ENCODE results near the gene PPFIA1.

The PPFIA1 gene

GRCh38 chr11:70371241-70371640 lies 100.8 kb downstream of the PPFIA1 start:
- Histone ChIP-seq H3K27ac (ENCODE audit: poor library complexity, severe bottlenecking) (no peak overlapping the region), H3K4me3 (ENCODE audit: severe bottlenecking) (no peak overlapping the region), H3K9me3 (ENCODE audit: severe bottlenecking) (no peaks in the 10 kb centered on the region), H3K4me1 (ENCODE audit: insufficient read depth, poor library complexity, severe bottlenecking) (no peaks in the 10 kb centered on the region), H3K36me3 (ENCODE audit: low read depth) (peaks cover 44% of the 10 kb centered on the region), H3K27me3 (ENCODE audit: insufficient read depth, poor library complexity, severe bottlenecking) (no peaks in the 10 kb centered on the region)
- TF ChIP-seq CTCF (IDR thresholded peaks at IDR 0.05; ENCODE audit: poor library complexity, severe bottlenecking) = no peak
- ATAC-seq (ENCODE audit: low read depth) (no peak), DNase-seq (ENCODE audit: low spot score) (no peak)

GRCh38 chr11:70372076-70372475 lies 101.6 kb downstream of the PPFIA1 start:
- no peaks in the 10 kb centered on the region for H3K27me3 ChIP-seq (ENCODE audit: insufficient read depth, poor library complexity, severe bottlenecking)
- no peak overlapping the region for H3K4me3 ChIP-seq (ENCODE audit: severe bottlenecking)
- no peaks in the 10 kb centered on the region for H3K4me1 ChIP-seq (ENCODE audit: insufficient read depth, poor library complexity, severe bottlenecking)
- H3K27ac ChIP-seq (ENCODE audit: poor library complexity, severe bottlenecking) = no peak overlapping the region
- ATAC-seq (ENCODE audit: low read depth) = no peak
- peaks cover 44% of the 10 kb centered on the region for H3K36me3 ChIP-seq (ENCODE audit: low read depth)
- H3K9me3 ChIP-seq (ENCODE audit: severe bottlenecking) = no peaks in the 10 kb centered on the region
- TF ChIP-seq CTCF (IDR thresholded peaks at IDR 0.05; ENCODE audit: poor library complexity, severe bottlenecking) = no peak
- no peak for DNase-seq (ENCODE audit: low spot score)

- Histone ChIP-seq H3K27ac (ENCODE audit: poor library complexity, severe bottlenecking) (no peak overlapping the region), H3K4me1 (ENCODE audit: insufficient read depth, poor library complexity, severe bottlenecking) (no peaks in the 10 kb centered on the region), H3K4me3 (ENCODE audit: severe bottlenecking) (no peak overlapping the region), H3K9me3 (ENCODE audit: severe bottlenecking) (no peaks in the 10 kb centered on the region), H3K36me3 (ENCODE audit: low read depth) (peaks cover 71% of the 10 kb centered on the region), H3K27me3 (ENCODE audit: insufficient read depth, poor library complexity, severe bottlenecking) (no peaks in the 10 kb centered on the region)
- DNase-seq (ENCODE audit: low spot score) (no peak), ATAC-seq (ENCODE audit: low read depth) (no peak)
- no peak for TF ChIP-seq CTCF (IDR thresholded peaks at IDR 0.05; ENCODE audit: poor library complexity, severe bottlenecking)
These were observed 106.1 kb downstream of the PPFIA1 start for GRCh38 chr11:70376621-70377020.

- no peak for TF ChIP-seq CTCF (IDR thresholded peaks at IDR 0.05; ENCODE audit: poor library complexity, severe bottlenecking)
- ATAC-seq (ENCODE audit: low read depth) (no peak), DNase-seq (ENCODE audit: low spot score) (no peak)
- peaks cover 66% of the 10 kb centered on the region for H3K36me3 ChIP-seq (ENCODE audit: low read depth)
- H3K4me1 ChIP-seq (ENCODE audit: insufficient read depth, poor library complexity, severe bottlenecking) = no peaks in the 10 kb centered on the region
- no peaks in the 10 kb centered on the region for H3K27me3 ChIP-seq (ENCODE audit: insufficient read depth, poor library complexity, severe bottlenecking)
- H3K27ac ChIP-seq (ENCODE audit: poor library complexity, severe bottlenecking) = no peak overlapping the region
- no peaks in the 10 kb centered on the region for H3K9me3 ChIP-seq (ENCODE audit: severe bottlenecking)
- H3K4me3 ChIP-seq (ENCODE audit: severe bottlenecking) = no peak overlapping the region
These were observed 107.2 kb downstream of the PPFIA1 start for GRCh38 chr11:70377645-70378044.

GRCh38 chr11:70378506-70379134 lies 108.1 kb downstream of the PPFIA1 start:
- H3K9me3 ChIP-seq (ENCODE audit: severe bottlenecking) = no peaks in the 10 kb centered on the region
- no peak for TF ChIP-seq CTCF (IDR thresholded peaks at IDR 0.05; ENCODE audit: poor library complexity, severe bottlenecking)
- H3K27me3 ChIP-seq (ENCODE audit: insufficient read depth, poor library complexity, severe bottlenecking) = no peaks in the 10 kb centered on the region
- H3K4me3 ChIP-seq (ENCODE audit: severe bottlenecking) = no peak overlapping the region
- no peak overlapping the region for H3K27ac ChIP-seq (ENCODE audit: poor library complexity, severe bottlenecking)
- DNase-seq (ENCODE audit: low spot score) = no peak
- H3K36me3 ChIP-seq (ENCODE audit: low read depth) = peaks cover 70% of the 10 kb centered on the region
- ATAC-seq (ENCODE audit: low read depth) = no peak
- H3K4me1 ChIP-seq (ENCODE audit: insufficient read depth, poor library complexity, severe bottlenecking) = no peaks in the 10 kb centered on the region

Measured in RWPE2 (cell line).